GM18520 (cell line): Measurements from ENCODE around the gene KLHL1.

ENCODE experiments used
- ATAC-seq: cut with Tn5 transposase; IDR thresholded peaks from one replicate; pipeline ENCODE4 v1.9.1; 2021; ENCODE audit not compliant: unreplicated experiment

Gene KLHL1

DNA sequence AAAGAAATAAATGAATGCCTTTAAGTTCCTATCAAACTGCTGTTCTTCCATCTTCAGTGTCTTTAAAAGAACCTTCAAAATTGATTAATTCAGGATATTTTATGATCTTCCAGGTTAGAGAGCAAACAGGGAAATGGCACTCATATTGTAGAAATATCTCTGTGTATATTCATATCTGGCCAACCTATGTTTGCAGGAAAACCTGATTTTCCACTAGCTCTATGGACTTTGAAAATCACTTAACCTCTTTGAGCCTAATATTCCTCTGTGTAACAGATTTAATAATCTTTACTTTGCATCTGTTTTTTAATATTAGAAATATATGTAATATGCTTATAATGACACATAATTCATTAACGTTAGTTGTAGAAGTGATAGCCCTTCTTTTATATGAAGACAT is 228.3 kb downstream of the KLHL1 start:
- ATAC-seq = no peak

DNA sequence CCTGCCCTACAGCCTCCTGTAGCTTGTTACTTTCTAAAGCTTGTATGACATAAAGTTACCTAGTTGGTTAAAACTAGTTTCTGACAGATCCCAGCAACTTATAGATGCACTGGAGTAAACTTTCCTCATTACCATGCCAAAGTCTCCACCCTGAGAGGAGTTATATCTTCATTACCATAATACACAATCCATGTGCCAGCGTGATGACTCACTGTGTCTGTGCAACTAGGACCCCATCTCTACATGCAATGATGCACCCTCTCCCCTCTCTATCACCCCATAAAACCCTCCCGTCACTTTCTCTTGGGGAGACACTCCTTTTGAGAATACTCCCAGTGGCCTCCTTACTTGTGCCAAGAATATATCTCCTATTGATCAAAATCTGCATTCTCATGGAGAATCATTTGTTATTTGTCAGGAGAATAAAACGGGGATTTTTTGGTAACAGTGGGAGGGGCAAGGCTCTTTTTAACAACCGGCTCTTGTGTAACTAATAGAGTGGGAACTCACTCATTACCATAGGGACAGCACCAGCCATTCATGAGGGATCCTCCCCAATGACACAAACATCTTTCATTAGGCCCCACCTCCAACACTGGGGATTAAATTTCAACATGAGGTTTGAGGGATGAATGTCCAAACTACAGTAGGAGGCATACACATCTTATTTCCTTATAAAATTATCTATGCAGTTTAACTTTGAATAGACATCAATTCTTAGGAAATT is 235.8 kb downstream of the KLHL1 start:
- no peak for ATAC-seq

DNA sequence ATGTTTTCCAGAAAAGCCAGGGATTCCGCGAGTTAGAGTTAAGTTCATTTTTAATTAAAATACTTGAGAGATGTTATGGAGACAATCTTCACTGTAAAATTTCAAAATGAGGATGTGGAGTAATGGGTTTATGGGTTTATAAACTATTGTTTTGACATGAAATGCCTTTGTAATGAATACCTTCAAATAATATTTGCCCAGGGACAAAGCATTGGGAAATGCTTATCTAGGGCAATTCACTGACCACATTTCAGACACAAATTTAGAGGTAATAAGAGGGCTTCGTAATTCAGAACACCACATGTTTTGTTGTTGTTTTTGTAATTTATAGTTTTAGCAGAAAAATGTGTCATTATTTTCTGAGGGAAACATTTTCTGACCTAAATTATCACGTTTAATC is 241.7 kb downstream of the KLHL1 start:
- ATAC-seq = no peak

DNA sequence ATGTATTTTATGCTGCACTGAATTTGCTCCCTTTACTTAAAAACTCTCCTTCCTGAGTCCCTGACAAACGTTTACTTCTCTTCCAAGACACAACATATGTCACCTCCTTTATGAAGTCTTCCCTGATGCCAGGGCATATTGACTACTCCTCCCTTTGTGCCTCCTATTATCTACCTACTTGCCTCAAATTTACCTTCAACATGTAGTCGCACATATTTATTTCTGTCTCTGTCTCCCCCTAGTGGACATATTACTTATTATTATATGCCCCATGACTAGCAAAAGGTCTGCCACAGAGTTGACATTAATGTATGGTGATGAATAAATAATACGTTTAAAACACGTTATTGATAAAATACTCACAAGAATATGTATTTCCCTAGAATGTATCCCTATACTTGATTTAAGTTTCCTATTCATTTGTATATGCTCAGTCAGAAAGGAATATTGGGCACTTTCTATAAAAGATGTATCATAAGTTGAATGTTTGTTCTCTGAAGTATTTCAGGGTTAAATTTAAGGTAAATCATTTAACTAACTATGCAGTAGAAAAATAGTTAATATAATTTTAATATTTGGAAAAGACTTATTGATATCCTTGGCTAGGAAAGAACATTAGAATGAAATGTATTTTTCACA is 250.9 kb downstream of the KLHL1 start:
- peak; percentile 80 for ATAC-seq

DNA sequence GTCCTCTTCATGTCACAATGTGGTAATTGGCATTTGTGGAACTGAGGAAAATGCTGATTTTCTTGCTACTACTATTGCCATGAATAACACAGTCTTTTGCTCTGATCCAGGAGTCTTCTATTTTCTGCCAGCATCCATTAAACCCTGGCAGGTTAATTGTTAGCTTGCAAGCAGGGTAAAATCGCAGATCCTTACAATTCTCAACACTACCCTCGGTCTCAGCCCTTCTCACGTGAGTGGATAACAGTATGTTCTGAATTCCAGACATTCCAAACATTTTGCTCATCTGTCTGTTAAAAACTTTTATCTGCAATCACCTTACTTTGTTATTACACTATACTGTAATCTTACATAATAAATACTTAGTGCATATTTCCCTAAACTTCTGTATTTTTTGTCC is 251.9 kb downstream of the KLHL1 start:
- no peak for ATAC-seq

DNA sequence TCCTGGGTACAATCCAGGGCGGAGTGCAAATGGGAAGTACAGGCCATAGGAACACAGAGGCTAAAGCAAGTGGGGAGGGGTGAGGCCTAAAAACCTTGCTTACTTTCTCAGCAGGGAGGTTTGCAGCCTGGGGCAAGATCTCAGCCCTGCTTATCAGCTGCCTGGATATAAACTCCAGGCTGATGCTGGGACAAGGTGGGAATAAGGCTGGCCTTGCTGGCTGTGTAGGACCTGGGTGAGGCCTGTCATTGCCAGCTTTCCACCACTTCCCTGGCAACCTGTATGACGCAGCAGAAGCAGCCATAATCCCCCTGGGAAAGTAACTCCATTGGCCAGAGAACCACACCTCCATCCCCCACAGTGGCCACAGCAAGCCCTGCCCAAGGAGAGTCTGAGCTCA is 279.7 kb downstream of the KLHL1 start:
- no peak for ATAC-seq

DNA sequence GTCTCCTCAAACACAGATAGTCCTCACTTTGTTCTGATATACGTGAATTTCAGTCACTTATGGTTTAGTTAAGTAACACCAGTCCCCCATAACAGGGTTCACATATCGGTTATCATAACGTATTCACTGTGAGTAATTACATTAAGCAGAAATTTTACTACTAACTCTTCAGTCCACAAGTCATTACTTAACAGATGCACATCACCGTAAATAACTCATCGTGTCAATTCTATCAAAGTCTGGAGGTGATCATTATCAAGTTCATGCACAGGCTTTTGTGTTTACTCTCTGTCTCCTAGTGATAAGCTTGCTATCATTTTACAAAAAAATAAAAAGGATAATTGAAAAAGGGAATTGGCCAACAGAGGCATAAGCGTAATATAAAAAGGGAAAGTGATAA is 288.1 kb downstream of the KLHL1 start:
- no peak for ATAC-seq

DNA sequence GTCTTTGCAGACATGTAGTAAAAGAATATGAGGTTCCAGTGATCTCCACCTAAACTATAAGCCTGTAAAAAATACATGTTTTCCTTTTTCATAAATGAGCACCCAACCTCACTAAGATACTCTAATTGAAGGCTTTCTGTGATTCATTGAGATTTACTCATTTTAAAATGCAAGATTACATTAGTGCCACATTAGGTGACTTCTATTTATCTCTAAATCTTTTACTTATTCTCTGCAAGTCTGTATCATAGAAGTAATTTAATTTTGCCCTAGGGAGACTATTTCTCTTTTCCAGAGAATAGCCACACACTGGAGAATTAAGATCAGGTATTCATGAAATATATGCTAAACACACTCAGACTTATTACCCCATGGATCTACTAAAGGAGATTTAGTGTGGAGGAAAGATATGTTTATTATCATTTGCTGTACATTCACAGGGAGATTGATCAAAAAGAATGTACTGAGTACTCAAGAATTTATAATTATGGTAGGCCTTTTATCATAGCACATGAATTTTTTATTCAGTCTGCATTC is 290.9 kb downstream of the KLHL1 start:
- no peak for ATAC-seq

DNA sequence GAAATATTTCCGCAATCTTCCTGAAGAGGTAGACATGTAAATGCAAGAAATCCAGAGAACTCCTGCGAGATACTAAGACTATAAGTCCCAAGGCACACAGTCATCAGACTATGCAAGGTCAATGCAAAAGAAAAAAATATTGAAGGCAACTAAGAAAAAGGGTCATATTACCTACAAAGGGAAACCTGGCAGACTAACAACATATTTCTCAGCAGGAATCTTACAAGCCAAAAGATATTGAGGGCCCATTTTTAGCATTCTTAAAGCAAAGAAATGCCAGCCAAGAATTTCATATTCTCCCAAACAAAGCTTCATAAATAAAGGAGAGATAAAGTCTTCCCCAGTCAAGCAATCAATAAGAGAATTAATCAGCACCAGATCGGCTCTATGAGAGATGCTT is 299.1 kb downstream of the KLHL1 start:
- no peak for ATAC-seq

DNA sequence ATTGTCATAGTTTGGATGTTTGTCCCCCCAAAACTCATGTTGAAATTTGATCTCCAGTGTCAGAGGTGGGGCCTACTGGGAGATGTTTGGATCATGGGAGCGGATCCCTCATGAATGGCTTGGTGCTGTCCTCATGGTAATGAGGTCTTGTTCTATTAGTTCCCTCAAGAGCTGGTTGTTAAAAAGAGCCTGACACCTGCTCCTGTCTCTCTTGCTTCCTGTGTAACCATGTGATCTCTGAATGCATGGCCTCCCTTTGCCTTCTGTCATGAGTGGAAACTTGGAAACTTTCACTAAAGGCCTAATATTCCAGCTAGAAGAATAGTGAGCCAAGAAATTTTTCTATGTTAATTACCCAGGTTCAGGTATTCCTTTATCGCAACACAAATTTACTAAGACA is 312.0 kb downstream of the KLHL1 start:
- ATAC-seq = no peak

DNA sequence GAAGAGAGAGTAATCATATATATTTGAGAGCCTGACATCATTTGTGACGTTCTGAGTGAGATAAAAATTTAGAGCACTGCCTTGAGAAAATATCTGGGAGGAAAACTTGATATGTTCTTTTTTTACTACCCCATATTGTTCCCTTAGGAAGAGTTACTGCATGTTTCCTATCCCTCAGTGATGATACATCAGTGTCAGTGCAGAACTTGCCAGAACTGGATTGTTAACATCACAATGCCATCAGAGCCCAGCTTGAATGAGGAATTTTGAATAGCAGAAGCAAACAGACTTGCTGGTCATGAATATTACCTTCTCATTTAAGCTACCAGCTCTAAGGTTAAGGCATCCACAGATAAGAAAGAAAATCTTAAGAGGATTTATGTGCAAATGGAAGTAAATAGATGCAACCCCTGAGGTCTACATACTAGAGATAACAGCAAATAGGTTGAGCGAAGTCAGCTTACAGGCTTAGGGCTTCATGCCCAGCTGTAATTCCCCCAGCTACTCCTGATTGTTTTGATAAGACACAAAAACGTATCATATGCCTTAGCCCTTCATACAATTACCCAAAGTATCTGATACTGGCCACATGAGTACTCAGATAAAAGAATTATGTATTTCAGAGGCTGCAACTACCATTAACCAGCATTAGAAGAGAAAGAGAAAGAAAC is 314.3 kb downstream of the KLHL1 start:
- ATAC-seq = no peak

DNA sequence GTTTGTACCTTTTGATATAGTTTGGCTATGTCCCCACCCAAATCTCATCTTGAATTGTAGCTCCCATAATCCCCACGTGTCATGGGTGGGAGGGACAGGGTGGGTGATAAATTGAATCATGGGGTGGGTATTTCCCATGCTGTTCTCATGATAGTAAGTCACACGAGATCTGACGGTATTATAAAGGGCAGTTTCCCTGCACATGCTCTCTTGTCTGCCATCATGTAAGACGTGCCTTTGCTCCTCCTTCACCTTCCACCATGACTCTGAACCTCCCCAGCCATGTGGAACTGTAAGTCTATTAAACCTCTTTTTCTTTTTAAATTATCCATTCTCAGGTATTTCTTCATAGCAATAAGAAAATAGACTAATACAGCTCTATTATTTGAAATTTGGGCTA is 331.3 kb downstream of the KLHL1 start:
- no peak for ATAC-seq

DNA sequence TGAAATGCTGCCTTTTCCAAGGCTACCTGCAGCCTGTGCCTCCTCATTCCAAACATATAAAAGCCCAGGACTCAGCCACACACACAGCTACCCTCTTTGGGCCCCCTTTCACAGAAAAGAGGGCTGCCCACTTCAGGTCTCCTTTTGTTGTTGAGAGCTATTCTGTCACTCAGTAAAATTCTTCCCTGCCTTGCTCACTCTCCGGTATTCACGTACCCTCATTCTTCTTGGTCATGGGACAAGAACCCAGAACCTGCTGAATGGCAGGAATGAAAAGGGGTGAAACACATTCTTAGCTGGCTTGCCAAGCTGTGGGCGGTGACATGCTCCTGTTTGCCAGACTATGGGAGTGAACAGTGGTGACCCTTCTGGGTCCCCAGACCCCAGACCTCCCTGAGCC is 338.6 kb downstream of the KLHL1 start:
- no peak for ATAC-seq

DNA sequence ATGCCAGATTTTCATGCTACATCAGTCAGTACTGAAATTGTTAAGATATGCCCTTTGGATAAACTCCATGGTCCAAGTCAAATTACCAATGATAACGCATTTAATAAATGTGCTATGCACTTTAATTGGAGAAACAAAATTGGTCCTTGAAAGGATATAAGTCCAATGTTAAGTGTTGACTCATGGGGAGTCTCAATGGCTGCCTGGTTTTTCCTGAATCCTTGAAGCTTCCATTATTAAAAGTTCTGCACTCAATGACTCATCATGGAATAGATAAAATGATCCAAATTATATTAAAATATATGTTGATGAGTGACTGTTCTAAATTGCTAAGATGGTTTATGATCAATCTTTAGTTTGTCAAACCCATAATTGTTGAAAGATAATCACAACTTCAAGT is 346.7 kb downstream of the KLHL1 start:
- ATAC-seq = no peak

DNA sequence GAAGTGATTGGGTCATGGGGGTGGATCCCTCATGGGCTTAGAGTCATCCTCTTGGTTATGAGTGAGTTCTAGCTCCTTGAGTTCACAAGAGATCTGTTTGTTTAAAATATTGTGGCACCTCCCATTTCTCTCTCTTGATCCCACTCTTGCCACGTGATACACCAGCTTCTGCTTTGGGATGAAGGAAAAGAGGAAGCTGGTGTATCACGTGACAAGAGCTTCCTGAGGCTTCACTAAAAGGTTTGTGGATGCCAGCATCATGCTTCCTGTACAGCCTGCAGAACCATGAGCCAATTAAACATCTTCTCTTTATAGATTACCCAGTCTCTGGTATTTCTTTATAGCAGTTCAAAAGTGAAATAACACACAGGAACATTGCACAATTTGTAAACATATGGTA is 353.2 kb downstream of the KLHL1 start:
- ATAC-seq = no peak

DNA sequence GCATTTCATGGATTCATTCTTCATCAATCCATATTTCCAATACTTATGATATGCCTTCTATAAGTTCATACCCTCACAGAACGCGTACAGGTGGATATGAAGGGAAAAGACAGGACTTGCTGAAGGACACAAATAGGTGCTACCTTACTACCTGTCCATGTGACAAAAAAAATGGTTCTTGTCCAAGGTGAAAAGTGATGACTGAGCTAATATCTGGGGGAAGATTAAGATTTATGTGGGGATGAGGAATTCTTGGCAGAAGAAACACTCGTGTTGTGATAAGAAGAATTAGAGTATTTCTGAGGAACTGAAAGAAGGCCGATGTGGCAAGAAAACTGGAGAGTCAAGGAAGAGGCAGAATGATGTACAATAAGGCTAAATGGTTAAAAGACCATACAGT is 357.0 kb downstream of the KLHL1 start:
- no peak for ATAC-seq

DNA sequence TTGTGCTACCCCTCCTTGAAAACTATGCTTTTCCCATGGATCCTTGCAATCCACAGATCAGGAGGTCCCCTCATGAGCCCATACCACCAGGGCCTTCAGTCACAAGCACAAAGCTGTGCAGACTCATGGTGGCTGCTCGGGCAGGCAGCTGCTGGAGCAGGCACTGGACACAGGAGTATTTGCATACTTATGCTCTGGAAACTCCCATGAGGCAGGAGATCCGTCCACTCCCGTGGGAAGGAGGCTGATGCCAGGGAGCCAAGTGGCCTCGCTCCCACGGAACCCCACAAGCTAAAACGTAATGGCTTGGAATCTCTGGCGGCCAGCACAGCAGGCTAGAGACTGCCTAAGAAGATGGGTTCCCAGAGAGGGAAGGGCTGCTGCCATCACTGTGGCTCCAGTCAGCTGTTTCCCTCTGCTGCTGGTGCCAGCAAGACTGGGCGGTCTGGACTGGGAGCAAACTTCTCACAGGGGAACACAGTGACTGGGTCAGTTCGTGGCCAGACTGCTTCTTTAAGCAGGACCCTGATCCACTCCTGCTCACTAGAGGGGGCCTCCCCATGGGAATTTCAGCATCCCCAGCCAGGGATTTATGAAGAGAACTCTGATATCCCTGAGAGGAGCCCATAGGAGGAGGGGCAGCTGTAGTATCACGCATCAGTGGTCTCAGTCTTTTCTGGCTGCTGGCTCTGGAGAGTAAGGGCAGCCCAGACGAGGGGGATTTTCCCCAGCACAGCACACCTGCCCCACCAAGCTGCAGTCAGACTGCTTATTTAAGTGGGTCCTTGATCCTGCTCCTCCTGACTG is 370.9 kb downstream of the KLHL1 start:
- no peak for ATAC-seq

DNA sequence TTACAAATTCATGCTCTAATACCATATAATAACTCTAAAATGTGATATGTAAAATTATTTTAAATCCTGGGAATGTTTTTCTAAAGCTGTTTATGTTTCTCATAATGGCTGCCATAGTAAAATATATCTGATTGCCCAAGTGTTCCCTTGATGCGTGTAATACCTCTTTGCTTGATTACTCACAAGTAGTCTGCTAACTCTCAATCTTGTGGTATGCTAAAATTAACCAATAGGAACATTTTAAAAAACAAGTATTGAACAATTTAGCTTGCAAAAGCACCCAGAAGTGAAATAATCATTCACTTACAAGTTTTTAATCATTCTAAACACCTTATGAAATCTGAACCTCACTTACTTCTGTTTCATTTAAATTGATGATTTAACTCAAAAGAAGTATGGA is 386.6 kb downstream of the KLHL1 start:
- no peak for ATAC-seq

DNA sequence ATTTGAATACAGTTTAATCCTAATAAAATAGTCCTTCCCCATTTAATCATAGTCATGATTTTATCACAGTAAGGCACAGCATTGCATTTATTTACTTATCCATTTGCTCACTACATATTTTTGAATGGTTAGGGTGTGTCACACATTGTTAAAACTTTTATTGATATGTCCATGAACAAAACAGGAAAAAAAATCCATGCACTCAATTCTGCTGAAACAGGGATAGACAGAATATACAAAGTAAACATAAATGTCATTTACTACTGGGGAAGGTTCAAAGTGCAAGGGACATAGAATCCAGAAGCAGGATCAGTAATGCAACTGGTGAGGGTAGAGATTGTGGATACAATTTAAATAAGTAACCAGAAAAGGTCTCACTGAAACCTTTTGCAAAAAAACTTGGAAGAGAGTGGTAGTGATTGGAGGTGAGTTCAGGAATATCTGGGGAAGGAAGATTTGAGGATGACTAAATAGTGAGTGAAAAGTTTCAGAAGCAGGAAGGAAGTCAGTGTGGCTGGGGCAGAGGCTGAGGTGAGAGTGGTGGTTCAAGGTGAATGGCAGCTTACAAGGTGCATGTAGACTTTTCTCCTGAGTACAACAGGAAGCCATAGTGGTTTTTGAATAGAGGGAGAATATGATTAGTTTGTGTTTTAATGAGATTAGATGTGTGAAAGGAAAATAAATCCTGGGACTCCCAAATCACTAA is 387.8 kb downstream of the KLHL1 start:
- ATAC-seq = no peak

DNA sequence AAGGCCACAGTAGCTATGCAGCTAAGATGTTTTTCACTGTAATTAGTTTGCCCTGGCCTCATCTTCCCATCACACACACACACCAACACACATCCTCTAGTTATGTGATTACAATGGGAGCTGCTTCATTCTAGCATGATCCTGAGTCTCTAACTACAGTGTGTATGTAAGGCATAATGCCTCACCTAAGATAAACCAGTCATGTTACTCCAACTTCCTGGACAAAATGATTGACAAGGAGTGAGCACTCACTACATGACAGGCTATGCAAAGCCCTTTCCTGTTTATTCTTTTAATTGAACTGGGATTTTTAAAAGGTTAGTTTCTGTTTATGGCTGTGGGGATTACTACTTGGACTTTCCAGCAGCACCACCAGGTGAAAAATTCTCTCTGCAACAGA is 401.4 kb downstream of the KLHL1 start:
- ATAC-seq = no peak

DNA sequence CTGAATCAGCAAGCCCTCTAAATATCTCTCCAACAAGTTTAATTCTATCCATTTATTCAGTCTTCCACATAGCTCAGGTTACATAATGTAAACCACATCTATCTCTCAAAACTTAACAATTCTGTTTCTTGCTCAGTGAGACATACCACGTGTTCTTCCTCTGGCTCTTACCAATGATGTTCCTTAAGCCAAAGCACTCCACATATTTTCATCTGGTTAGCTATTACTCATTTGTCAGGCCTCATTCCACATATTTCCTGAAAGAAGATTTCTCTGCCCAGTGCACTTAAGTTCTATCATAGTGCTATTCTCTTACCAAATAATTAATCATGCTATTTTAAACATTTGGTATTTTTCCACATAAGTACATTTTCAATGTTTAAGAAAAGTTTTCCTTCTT is 403.9 kb downstream of the KLHL1 start:
- no peak for ATAC-seq
